ENCODE data around the gene PPT2.

The PPT2 gene, protein sequence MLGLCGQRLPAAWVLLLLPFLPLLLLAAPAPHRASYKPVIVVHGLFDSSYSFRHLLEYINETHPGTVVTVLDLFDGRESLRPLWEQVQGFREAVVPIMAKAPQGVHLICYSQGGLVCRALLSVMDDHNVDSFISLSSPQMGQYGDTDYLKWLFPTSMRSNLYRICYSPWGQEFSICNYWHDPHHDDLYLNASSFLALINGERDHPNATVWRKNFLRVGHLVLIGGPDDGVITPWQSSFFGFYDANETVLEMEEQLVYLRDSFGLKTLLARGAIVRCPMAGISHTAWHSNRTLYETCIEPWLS

DNA sequence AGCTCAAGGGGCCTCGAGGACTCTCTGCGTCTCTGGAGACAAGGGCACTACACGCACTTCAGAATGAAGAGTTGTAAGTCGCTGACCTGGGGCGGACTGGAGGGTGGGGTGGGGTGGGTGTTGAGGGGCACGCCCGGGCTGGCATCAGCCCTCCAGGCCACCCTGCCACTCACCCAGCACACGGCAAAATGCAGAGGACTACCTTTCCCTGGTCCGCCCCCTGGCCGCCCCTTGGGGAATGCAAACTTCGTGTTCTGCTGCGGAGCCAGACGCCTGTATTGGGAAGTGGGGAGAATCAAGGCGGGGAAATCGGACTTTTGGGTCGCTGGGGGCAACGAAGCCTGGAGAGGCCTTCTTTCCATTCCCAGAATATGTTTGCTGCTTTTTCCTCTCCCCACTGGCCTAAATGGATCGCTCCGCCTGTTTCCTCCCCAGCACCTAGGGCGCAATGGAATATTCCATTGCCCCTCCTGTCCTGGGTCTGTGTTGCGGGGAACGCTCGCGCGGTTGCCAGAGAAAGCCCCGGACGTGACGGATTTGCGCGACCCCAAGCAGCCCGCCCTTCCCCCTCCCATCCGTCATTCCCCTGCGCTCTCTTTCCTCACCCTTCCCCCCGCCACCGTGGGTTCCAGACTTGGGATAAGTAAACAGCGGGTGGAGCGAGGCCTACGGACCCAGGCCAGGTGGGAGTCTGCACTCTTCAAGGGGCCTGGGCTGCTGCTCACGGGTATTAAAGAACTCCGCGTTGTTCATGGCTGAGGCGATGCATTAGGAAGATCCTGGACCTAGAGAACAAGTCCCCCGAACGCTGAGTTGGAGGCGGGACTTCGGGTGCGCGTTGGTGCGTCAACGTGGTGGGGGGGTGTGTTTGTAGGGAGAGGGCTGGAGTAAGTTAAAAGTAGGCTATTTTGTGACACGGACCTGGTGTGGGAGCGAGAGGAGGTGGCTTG lies at the start of gene PPT2:
PPT2 (plus strand) TSS at position 578 of the 950 bp plus-strand sequence. CDS start 454 bp downstream, outside the sequence.
- no peak for FAIRE-seq

DNA sequence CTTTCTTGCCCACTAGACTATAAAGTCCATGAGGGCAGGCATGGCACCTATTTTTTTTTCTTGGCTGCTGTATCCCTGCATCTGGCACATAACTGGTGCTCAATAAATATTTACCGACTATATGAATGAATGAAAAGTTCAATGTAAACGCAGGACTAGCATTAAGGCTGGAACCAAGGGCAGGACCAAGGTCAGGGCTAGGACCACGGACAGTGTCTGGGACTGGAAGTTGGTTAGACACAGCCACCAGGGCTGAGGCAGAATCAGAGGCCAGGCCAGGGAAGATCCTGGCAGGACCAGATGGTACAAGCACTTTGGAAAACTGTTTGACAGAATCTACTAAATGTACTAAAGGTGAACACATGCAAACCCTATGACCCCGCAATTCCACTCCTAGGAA lies 48.5 kb upstream of the PPT2 start:
- no peak for FAIRE-seq

DNA sequence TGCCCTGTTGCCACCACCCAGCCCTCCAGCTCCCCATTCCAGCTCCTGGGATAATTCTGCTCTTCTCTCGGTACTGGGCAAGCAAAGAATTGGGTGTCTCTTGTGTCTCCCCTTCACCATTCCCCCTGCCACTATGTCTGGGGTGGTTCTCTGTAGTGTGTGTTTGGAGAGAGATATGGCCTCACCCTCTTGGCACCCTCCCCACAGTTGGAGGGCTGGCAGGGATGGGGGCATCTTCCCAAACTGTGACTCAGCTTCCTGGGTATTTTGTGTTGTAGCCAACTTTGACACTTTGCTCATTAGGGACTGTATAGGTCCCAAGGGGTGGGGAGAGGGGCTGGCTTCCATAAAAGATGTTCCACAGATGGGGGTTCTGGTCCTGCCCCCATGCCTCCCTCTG lies 46.5 kb upstream of the PPT2 start:
- no peak for FAIRE-seq

DNA sequence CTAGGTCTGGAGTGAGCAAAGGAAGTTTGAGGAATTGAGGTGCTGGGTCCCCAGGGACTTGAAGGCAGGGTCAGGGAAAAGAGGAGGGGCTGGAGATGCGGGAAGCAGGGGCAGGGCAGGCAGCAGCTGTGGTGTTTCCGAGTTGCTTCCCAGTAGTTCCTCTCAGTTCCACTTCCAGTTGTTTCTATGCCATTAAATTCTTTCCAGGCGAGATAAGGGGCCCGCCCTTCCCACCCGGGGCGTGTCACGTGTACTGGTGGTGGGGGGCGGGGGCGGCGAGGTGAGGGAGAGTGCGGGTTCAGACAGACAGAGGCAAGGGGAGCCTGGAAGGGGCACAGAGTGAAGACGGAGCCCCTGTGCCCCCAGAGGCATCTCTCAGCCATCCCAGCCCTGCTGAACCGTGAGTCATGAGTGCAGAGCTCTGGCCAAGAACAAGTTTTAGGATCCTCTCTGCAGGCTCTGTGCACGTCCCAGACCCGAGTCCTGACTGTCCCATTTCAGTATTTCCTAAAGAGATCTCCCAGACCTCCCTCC lies 45.8 kb upstream of the PPT2 start:
- FAIRE-seq: no peak

DNA sequence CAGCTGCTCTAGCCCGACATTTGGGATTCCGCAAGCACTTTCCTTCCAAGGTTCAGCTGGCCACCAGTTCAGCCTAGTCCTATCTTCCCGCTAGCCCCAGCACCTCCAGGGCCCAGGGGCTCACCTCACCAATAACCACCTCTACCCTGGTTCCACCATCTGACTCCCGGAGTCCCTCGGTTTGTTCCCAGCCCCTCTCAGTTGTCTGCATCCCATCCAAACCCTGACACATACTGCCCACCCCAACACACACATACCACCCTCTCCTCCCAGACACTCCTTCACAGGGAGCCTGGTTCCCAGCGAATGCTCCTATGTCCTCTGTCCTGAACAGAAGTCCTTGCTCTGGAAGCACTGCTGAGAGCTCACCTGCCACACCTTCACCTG lies 45.2 kb upstream of the PPT2 start:
- no peak for FAIRE-seq

DNA sequence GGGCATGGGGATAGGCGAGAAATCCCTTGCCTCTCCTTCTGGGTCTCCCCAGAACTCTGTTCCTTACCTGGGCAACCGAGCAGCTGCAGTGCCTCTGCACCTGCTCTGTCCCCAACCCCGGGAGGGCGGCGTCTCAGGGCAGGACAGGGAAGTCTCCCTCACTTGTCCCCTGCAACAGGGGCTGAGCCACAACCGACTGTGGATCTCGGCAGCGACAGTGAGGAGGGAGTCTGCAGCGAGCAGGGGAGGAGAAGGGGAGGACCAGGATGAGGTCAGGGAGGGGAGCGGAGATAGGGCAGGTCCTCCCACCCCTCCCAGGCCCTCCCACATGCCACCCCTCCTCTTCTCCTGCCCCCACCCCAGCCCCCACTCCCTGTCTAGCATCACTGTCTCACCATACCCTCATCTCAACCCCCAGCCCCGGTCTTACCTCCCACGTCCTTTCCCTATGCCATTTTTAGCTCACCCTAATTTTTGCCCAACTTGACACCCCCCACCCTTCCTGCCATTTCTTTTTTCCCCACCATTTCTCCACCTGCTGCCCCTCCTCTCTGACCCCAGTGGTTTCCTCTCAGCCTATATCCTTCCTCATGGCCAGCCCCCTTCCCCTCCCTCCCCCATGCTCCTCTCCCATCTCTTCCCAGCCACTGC lies 44.7 kb upstream of the PPT2 start, which contains the start of gene TNXB:
TNXB (minus strand) TSS at position 225 of the 651 bp plus-strand sequence. CDS start 11,140 bp downstream, outside the sequence.
- FAIRE-seq: no peak

DNA sequence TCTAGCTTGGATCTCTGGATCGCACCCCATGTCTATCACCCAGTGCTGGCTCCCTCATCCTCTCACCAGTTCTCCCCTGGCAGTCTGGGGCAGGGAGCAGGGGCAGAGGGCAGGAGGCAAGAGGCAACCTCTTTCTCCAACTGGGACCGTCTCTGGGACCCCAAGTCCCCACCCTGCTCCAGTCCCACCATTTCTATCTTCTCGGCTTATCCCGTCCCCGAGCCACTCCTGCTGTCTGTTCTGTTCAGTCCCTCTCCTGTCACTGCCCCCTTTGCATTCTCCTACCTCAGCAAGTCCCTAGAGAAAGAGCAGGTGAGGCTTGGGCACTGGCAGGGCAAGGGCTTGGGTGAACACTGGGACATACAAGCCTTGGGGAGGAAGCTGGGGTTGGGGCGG lies 44.2 kb upstream of the PPT2 start:
- FAIRE-seq: no peak

DNA sequence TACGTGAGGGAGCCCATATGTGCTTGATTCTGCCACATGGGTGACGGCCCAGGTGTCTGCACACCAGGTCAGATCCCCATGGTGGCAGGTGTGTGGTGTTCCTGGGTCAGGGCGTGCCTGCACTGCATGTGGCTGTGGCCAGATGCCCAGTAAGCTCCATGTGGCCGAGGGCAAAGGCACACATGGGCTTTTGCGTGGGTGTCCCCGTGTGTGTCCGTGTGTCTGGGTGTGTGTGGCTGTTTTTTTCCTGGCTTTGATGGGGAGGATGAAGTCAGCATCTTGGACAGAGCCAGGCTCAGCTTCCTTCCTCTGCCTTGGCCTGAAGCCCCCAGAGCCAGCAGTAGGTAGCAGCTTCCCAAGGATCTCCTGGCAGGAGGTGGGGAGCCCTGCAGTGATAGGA lies 43.3 kb upstream of the PPT2 start:
- no peak for FAIRE-seq

DNA sequence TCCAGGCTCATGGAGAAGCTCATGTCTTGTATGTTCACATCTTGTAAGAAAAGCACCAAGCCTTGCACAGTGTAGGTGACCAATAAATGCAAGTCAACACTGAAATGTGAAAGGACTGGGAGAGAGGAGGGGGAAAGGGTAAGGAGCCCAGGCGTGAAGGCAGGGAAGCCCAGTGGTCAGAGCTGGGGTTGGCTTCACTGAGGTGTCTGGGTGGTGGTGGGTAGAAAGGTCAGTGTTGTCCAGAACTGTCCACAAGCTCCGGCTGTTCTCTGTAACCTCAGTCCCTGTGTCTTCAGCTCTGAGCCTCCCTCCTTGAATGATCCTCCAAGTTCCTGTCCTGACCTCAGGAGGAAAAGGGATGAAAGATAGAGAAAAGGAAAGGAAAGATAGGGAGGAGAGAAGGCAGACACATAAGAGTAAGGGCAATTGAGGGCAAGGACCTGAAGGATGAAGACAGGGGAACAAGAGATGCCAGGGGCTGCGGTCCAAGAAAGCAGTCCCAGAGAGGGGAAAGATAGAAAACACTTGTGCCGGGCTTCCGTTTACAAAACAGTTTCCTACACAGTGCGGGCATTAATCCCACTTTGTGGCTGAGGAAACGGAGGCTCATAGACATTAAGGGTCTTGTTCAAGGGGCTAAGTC lies 42.4 kb upstream of the PPT2 start:
- FAIRE-seq: no peak

DNA sequence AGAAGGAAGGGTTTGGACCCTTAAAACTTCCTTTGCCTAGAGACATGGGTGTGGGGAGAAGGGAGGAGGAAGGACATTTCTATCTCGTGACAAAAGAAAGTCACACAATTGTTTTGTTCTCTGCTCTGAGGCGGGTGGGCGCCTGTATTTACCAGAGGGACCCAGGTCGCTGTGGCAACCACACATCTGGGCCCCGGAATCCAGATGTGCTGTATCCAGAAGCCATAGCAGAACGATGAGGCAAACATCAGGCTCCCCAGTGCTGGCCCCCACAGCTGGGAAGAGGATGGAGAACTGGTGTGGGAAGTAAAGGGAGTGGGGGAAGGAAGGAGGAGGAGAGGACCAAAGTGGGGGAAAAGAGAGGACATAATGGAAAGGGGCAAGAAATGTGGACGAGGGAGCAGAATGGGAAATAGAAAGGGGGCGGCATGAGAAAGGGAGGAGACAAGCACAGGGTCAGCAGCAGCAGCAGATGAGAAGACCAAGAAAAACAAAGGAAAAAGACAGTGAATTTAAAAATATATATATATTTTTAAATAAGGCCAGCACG lies 41.4 kb upstream of the PPT2 start:
- no peak for FAIRE-seq

DNA sequence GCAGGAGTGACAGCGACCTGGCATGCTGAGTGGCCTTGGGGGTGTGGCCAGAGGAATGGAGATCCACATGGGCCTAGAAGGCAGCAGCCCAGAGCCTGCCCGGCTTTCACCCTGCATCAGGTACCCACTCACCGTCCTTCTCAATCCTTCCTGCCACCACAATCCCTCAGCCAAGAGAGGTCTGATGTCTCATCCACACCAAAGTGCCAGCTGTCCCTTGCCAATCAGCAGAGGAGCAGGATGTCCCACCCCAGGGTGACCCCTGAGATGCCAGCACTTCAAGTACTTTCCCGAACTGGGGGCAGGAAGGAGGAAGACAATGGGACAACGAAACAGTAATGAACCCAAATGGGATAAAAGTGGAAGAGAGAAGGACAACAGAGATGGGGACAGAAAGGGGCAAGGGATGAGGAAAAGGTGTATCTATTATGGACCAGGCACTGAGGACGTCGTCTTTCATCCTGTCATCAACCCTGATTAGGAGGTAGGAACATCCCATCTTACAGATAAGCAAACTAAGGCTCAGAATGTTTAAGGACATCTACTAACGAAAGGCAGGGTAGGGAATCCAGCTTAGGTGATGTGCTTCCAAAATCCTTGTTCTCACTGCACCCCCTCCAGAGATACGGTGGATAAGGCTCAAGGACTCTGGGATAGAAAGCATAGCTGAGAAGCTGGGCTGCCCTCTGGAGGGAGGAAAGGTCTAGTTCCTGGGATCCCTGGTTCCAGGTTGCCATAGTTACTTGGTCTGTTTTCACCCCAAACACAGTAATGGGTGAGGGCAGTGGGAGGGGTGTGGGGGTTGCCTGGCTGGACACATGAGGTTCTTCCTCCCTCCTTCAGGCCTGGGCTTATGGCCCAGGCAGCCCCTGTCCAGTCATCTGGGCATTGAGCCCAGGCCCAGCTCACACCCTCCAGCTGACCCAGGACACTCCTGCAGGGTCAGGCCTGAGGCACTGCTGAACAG lies 40.3 kb upstream of the PPT2 start:
- no peak for FAIRE-seq

DNA sequence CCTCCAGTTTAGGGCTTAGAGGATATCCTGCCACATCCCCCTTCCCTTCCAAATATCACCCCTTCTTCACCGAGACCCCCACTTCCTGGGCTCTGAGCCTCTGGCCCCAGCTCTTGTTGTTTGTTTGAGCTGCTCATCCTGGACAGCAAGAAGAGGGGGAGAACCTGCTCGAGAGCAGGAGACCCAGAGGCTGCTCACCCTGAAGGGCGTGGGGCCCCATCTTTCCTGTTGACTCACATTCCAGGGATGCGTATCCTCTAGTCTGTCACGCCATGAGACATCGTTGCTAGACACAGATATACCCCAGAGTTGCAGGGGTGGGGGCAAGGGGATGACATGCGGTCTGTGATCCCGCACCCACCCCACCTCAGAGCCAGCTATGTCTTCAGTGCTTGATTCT lies 39.1 kb upstream of the PPT2 start:
- FAIRE-seq: no peak

DNA sequence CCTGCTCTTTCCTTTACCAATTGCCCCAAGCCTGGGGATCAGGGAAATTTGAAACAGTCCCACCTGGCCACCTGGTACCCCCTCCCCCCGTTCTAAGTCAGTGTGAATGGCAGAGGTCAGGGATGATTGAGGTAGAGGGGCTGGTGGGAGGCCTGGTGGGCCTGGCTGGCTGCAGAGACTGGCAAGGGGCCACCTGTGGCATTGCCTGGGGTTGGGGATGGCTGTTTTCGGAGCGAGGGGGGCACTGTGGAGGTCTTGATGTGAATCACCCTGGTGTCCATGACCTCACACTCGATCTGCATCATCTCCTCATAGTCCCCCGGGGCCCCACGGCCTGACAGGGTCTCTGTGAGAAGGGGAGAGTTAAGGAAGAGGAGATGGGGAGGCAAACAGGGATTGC lies 38.3 kb upstream of the PPT2 start:
- no peak for FAIRE-seq

DNA sequence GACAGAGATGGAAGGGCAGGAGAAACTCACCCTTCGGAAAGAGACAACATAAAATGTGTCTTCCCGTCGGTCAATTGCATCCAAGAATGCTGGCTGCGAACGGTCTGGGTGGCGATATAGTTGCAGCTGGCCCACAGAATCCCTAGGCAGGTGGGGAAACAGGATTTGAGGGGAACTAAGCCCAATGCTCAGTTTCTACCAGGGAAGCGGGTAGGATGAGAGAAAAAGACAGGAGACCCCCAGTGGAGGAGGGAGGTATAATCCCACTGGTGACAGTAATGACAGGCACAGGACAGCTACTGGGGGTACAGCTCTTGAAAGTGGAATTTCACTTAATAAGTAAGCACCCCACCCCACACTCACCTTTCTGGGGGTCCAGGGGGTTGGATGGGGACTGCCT lies 37.3 kb upstream of the PPT2 start:
- no peak for FAIRE-seq

DNA sequence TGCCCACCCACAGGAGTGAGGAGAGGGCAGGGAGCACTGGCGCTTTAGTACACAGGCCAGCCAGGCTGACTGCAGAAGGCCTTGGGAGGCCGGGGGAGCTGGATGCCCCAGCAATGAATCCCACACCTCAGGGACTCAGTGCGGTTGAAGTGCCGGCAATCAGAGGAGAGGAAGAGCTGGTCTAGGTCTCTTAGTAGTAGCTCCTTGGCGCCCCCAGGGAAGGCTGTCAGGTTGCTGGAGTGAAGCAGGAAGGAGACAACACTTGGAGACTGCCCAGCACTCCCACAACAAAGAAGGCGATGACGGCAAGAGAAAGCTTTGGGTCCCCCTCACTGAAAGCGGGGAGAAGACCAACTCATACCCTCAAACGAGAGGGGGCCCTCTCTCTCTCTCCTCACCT lies 36.5 kb upstream of the PPT2 start:
- FAIRE-seq: no peak

DNA sequence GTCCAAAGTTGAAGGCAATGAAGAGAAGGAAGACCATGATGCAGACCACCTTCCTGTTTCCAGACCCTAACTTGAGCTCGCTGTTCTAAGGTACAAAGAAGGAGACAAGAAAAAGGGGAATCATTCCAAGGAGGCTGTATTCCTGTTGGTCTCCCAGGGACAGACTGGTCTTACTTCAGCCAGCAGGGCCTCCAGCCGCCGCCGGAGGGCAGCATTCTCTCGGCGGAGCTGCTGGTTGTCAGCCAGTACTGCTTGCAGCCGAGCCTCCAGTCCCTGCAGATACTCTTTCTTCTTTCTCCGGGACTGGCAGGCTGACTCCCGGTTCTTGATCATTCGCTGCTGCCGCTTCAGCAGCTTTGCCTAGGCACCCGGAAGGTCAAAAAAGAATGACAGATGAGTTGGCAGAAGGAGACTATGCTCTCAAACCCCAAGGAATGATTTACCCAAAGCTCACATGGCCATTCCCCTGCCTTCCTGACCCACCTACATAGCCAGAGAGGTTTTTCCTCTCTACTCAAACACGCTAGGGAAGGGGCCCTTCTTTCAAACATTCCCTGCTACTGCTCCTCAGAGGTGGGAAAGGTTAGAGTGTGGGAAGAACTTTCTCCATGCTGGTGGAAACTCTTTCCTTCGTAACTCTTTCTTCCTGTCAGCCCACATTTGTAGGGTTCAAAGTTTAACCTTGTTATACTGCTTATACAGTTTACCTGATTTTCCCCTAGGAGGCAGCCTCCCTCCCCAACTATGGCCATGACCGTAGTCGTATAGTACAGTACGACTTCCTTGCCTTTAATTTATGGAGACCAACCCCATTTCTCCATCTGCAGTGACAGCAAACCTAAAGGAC lies 34.9 kb upstream of the PPT2 start:
- FAIRE-seq: no peak

DNA sequence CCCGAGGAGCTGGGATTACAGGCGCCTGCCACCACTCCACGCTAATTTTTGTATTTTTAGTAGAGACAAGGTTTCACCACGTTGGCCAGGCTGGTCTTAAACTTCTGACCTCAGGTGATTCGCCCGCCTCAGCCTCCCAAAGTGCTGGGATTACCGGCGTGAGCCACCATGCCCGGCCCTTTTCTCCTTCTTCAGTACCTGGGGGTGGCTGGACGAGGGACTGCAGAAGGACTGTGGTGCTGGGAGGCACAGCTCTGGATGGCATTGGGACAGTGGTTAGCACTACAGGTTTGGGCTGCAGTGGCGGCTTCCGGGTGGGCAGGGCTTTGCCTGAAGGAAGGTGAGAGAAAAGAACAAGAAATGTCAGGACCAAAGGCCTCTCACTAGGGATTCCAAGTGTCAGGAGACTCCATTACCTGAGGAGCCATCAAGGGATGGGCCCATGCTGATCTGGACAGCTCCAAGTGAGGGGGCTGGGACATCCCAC lies 33.3 kb upstream of the PPT2 start:
- FAIRE-seq: no peak

DNA sequence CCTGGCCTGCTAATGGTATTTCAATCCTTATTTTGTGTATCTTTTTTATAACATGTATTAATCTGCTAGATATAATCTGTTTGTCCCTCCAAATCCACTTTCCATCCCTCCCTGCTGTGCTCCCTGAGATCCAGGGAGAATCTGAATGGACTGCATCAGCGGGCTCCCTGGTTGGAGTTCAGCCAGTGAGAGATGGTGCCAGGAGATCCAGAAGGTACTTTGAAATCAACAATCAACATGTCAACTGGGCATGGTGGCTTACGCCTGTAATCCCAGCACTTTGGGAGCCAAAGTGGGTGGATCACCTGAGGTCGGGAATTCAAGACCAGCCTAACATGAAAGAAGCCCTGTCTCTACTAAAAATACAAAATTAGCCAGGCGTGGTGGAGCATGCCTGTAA lies 30.3 kb upstream of the PPT2 start:
- FAIRE-seq: no peak

DNA sequence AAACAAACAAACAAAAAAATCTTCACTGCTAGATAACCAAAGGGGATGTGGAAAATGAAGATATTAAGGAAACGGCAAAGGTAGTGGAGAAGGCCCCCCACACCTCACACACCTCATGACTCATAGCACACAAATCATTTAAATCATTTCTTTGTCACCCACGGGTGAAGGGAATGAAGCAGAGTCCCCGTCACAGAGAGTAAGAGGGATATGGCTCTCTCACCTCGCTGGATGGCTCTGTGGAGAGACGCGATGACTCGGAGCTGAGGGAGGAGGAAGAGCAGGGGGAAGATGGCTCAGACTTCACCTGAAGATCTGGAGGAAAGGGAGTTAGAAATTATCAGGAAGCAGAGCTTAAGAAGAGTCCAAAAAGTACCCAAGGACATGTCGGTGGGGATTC lies 27.1 kb upstream of the PPT2 start:
- FAIRE-seq: no peak

DNA sequence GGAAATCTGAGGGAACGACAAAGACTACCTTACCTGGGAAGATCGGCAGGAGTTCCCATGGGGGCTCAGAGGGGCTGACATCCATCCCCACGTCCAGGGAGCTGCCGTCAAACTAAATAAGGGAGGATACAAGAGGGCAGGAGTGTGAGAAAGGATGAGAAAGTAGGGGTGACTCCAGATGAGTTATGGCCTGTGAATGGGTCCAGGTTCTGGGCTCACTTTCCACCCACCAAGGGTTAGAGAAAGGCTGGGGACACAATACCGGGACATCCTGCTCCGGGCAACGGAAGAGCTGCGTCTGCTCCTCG lies 26.6 kb upstream of the PPT2 start:
- no peak for FAIRE-seq
